GM19025 (cell line): ENCODE measurements around the gene MVB12A.

Source experiments
- ATAC-seq: cut with Tn5 transposase; IDR thresholded peaks from one replicate; pipeline ENCODE4 v1.9.1; 2021; ENCODE audit warnings: mild to moderate bottlenecking, low read depth, moderate library complexity; ENCODE audit not compliant: unreplicated experiment

MVB12A gene

GRCh38 chr19:17441241-17442021 lies 21.6 kb downstream of the MVB12A start:
- ATAC-seq: no peak

GRCh38 chr19:17445526-17446165 lies 25.8 kb downstream of the MVB12A start:
- ATAC-seq: no peak

- ATAC-seq: no peak
Observed at GRCh38 chr19:17447704-17448130, 27.9 kb downstream of the MVB12A start.

GRCh38 chr19:17448131-17448967 lies 28.5 kb downstream of the MVB12A start, which contains the start of gene TMEM221:
TSS of gene TMEM221 (minus strand) at chr19:17448668. CDS start at chr19:17448462, 206 bp downstream.
- ATAC-seq: no peak

GRCh38 chr19:17450264-17451075 lies 30.6 kb downstream of the MVB12A start:
- no peak for ATAC-seq

GRCh38 chr19:17451820-17452219 lies 32.0 kb downstream of the MVB12A start:
- no peak for ATAC-seq

- ATAC-seq: no peak
Observed at GRCh38 chr19:17454576-17455071, 34.8 kb downstream of the MVB12A start.

- no peak for ATAC-seq
Observed at GRCh38 chr19:17455308-17456123, 35.7 kb downstream of the MVB12A start.

GRCh38 chr19:17456127-17456526 lies 36.3 kb downstream of the MVB12A start:
- no peak for ATAC-seq

- ATAC-seq: no peak
Observed at GRCh38 chr19:17457616-17458015, 37.8 kb downstream of the MVB12A start.

- ATAC-seq: no peak
Observed at GRCh38 chr19:17458970-17459369, 39.1 kb downstream of the MVB12A start.

GRCh38 chr19:17460372-17461230 lies 40.8 kb downstream of the MVB12A start, which contains the start of gene NXNL1:
TSS of gene NXNL1 (minus strand) at chr19:17460926. CDS start at chr19:17460869, 57 bp downstream.
- no peak for ATAC-seq

GRCh38 chr19:17466487-17466850 lies 46.6 kb downstream of the MVB12A start:
- no peak for ATAC-seq

GRCh38 chr19:17467471-17468301 lies 47.8 kb downstream of the MVB12A start:
- no peak for ATAC-seq

- ATAC-seq: no peak
Observed at GRCh38 chr19:17468302-17469091, 48.6 kb downstream of the MVB12A start.

- ATAC-seq: no peak
Observed at GRCh38 chr19:17469092-17469480, 49.2 kb downstream of the MVB12A start.
